Activated CD4-positive, alpha-beta memory T cell treated with anti-CD3 and anti-CD28 coated beads for 36 hours (primary cell): ENCODE data around the gene STOX2. TPM values are rescaled to one million over a fixed set of nuclear protein-coding genes. Genes with fewer than 3 reads are reported as not detected.

ENCODE experiments used
- CTCF ChIA-PET: fragments of 350-600 bp; sonication (Branson Sonifier 250); formaldehyde crosslinking; loops from one replicate; lab custom pipeline; 2021; ENCODE audit warnings: antibody characterized with exemption, inconsistent platforms; lab: Charles Lee
- POLR2A ChIA-PET: fragments of 350-600 bp; sonication (Branson Sonifier 250); formaldehyde crosslinking; loops from one replicate; lab custom pipeline; 2021; ENCODE audit warnings: antibody characterized with exemption; lab: Charles Lee
- DNase-seq: peaks from one replicate; pipeline ENCODE4 v3.0.0-alpha.2; 2020
- H3K27ac Mint-ChIP-seq: one replicate; pipeline ENCODE4 v1.8.0; 2021; ENCODE audit warnings: mixed read lengths
- H3K27me3 Mint-ChIP-seq: one replicate; pipeline ENCODE4 v1.8.0; 2021; ENCODE audit warnings: mixed read lengths
- H3K36me3 Mint-ChIP-seq: one replicate; pipeline ENCODE4 v1.8.0; 2021; ENCODE audit warnings: mixed read lengths
- H3K4me1 Mint-ChIP-seq: one replicate; pipeline ENCODE4 v1.8.0; 2021; ENCODE audit warnings: low read depth, mixed read lengths
- H3K4me3 Mint-ChIP-seq: one replicate; pipeline ENCODE4 v1.8.0; 2021; ENCODE audit warnings: mild to moderate bottlenecking, mixed read lengths
- H3K9me3 Mint-ChIP-seq: one replicate; pipeline ENCODE4 v1.8.0; 2021; ENCODE audit warnings: mixed read lengths
- intact Hi-C: fragments of 100-400 bp; cut with micrococcal nuclease; formaldehyde crosslinking; loops from one replicate; pipeline ENCODE4 v1.15.1; 2023
- total RNA-seq, 2 experiments: library from RNA; stranded (reverse); gene quantifications; one replicate each; pipeline ENCODE4 v1.2.3, GENCODE V29; 2021

Gene STOX2
- total RNA-seq, 2 experiments from 2014 or later = not detected

DNA sequence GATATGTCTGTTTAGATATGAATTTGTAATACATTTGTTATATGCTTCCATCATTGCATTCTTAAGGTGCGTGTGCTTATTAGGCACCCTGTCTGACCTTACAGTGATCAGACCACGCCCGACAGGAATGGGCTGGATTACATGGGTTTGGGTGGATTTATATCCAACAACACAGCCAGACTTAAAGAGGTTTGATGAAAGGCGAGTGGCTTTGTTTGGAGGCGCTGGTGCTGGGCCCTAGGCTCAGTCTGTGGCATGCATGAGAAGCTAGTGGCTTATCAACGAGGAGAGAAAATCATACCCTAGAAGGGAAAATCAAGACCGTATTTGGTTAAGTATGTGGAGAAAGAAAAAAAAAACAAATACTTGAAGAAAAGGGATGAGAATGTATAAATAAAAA is 80.7 kb downstream of the STOX2 start:
- DNase-seq = no peak
- Mint-ChIP-seq H3K4me1 (no peaks in the 10 kb centered on the region), H3K27me3 (peaks cover 8% of the 10 kb centered on the region), H3K4me3 (no peak overlapping the region), H3K9me3 (no peaks in the 10 kb centered on the region), H3K36me3 (no peaks in the 10 kb centered on the region), H3K27ac (no peak overlapping the region)
- intact Hi-C loops = no loop called here
- ChIA-PET CTCF (no interaction called here), POLR2A (no interaction called here)

DNA sequence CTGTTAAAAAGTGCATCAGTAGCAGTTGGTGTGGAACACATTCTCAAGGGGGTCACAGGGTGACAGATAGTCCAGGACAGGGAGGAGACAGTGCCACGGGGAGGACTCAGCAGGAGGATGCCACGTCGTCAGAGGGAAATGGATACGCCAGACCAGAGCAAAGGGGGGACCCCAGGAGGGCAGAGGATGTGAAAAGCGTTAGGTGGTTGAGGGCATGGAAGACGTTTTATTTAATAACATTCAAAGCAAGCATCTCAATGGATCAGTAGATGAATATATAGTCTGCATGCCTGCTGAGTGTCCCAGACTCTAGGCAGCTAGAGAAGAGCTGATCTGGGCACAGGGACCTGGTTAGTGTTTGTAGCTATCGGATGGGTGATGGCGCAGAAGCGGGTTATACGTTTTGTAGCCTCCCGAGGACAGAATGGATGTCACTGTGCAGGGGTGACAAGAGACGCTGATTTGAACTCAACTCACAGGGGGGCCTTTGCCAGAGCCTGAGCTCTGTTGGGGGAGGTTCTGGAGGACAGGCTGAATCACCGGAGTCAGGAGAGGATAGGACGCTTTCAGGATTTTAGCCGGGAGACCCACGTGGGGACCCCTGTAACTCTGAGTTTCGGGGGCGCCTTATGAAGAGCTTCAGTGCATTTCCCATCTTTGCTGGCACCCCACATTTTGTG is 81.3 kb downstream of the STOX2 start:
- intact Hi-C loops = no loop called here
- H3K27ac Mint-ChIP-seq = no peak overlapping the region
- CTCF ChIA-PET = no interaction called here

DNA sequence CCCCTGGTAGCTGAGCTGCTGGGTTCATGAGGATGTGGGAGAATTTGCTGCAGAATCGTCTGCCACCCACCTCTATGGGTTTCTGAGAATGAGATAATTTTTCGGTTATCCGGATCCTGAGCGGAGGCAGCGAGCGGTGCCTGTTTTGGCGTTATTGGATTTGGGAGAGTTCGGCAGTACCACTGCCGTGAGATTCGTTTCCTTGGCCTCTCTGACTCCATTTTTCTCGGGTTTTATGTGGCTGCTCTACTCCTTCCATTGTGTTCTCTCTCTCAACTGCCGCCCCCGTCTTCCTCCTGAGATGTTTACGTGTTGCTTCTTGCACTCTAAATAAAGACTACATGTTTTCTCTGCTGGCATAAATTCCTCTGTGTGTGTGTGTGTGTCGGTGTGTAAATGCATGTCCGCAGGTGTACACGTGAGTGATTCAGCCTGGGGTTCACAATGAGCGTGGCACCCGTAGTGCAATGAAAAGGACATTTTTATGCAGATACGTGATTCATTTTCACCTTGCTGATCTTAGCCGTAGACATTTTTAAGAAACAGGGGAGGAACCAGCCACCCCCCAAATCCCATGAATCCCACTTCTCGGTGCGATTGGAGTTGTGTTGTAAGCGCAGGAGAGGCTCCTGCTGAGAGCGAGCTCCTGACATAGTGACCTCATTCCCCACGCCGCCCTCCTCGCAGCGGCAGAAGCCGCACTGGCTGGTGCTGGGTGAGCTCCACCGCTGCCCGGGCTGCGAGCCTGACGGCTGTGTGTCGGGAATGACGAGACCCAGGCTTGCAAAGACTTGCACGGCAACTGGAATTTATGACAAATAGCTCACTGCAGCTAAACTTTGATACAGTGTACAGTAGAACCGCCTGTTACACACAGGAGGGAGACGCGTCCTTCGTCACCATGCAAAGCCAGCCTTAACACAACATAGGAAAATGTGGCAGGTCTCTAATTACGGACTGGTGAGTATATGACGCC is 82.2 kb downstream of the STOX2 start:
- intact Hi-C loops = no loop called here
- H3K27ac Mint-ChIP-seq = no peak overlapping the region
- no peak overlapping the region for H3K4me3 Mint-ChIP-seq
- ChIA-PET CTCF (no interaction called here), POLR2A (no interaction called here)
- H3K36me3 Mint-ChIP-seq = no peaks in the 10 kb centered on the region
- no peaks in the 10 kb centered on the region for H3K9me3 Mint-ChIP-seq
- H3K27me3 Mint-ChIP-seq = peaks cover 8% of the 10 kb centered on the region
- no peak for DNase-seq
- no peaks in the 10 kb centered on the region for H3K4me1 Mint-ChIP-seq

More for the DNA sequence above, 81.3 kb downstream of the STOX2 start:
- POLR2A ChIA-PET = no interaction called here
- H3K4me3 Mint-ChIP-seq = no peak overlapping the region
- DNase-seq = no peak
- no peaks in the 10 kb centered on the region for H3K9me3 Mint-ChIP-seq
- no peaks in the 10 kb centered on the region for H3K36me3 Mint-ChIP-seq
- H3K27me3 Mint-ChIP-seq = peaks cover 8% of the 10 kb centered on the region
- no peaks in the 10 kb centered on the region for H3K4me1 Mint-ChIP-seq

DNA sequence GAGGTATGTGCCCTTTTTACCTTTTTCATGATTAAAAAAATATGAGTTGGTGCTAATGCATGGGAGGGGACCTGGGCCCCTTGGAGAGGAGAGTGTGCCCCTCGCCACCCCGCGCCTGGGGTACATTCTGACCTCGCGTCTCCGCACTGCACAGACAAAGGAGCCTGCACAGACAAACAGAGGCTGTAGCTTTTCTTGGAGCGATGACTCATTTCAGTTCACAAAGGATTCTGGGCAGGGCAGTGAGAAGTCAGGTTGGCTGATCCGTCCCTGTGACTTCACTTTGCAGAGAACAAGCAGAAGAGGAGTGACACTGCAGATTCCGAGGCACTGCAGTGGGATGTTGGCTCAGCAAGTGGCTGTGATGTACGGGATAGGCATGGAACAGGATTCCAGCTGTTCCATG is 82.9 kb downstream of the STOX2 start:
- H3K36me3 Mint-ChIP-seq = no peaks in the 10 kb centered on the region
- POLR2A ChIA-PET = no interaction called here

DNA sequence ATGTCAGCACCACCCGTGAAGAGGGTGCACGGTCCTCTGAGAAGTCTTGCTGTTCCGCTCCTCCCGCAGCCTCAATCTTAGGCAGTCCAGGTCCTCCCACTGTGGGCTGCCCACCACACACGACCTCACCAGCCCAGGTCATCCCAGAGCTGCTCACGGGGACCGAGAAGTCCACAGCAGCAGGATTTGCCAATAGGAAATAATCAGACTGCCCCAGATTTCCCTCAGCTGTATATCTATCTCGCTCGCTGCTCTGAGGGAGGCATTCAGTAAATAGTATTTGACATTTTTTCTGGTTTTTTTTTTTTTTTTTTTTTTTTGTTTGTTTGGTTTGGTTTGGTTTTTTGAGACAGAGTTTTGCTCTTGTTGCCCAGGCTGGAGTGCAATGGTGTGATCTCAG is 83.8 kb downstream of the STOX2 start:
- no peak overlapping the region for H3K27ac Mint-ChIP-seq
- no peaks in the 10 kb centered on the region for H3K36me3 Mint-ChIP-seq
- H3K4me1 Mint-ChIP-seq = no peaks in the 10 kb centered on the region
- no peak overlapping the region for H3K4me3 Mint-ChIP-seq
- ChIA-PET CTCF (no interaction called here), POLR2A (no interaction called here)
- intact Hi-C loops = no loop called here
- H3K9me3 Mint-ChIP-seq = no peaks in the 10 kb centered on the region
- H3K27me3 Mint-ChIP-seq = peaks cover 8% of the 10 kb centered on the region
- no peak for DNase-seq

More for the DNA sequence above, 82.9 kb downstream of the STOX2 start:
- no peaks in the 10 kb centered on the region for H3K4me1 Mint-ChIP-seq
- peaks cover 8% of the 10 kb centered on the region for H3K27me3 Mint-ChIP-seq
- no peak overlapping the region for H3K4me3 Mint-ChIP-seq
- no peaks in the 10 kb centered on the region for H3K9me3 Mint-ChIP-seq
- intact Hi-C loops = no loop called here
- DNase-seq = peak; percentile 12
- H3K27ac Mint-ChIP-seq = no peak overlapping the region
- CTCF ChIA-PET = no interaction called here

DNA sequence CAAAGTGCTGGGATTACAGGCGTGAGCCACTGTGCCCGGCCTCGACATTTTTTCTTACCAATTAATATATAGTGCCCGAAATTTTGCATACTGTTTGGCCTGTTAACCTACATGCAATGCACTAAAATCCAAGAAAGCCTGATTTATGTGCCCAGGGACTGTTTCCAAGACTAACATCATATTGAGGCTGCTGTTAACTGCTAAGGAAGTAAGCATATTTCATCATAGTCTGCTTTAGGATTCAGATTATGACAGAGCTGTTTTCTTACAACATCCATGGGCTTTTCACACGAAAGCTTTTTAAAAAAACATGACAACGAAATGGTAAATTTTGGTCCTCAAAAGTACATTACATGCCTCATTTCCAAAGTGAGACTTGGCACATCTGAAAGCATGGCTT is 84.4 kb downstream of the STOX2 start:
- Mint-ChIP-seq H3K27me3 (peaks cover 5% of the 10 kb centered on the region), H3K27ac (no peak overlapping the region), H3K9me3 (no peaks in the 10 kb centered on the region), H3K4me3 (no peak overlapping the region), H3K36me3 (no peaks in the 10 kb centered on the region), H3K4me1 (no peaks in the 10 kb centered on the region)
- CTCF ChIA-PET = no interaction called here
- POLR2A ChIA-PET = no interaction called here
- intact Hi-C loops = no loop called here
- no peak for DNase-seq

DNA sequence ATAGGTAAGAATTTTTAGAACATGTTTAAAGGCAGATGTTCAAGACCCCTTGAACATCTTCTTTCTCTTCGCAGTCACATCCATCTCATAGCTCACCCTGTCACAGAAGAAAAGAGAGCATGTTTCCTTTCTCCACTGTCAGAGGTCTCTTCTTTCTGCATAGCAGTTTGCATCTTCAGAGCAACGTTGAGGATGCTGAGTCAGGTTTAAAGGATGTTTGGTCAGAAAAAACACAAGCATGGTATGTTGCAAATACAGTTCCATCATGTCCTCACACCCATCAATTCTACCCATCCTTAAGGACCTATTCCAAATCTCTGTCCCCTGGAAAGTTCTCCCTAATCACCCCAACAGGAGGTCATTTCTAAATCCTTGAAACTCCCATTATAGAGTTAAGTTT is 84.8 kb downstream of the STOX2 start:
- POLR2A ChIA-PET = no interaction called here
- peaks cover 5% of the 10 kb centered on the region for H3K27me3 Mint-ChIP-seq
- no peak overlapping the region for H3K4me3 Mint-ChIP-seq
- CTCF ChIA-PET = no interaction called here
- no peaks in the 10 kb centered on the region for H3K36me3 Mint-ChIP-seq
- no peak overlapping the region for H3K27ac Mint-ChIP-seq
- no peak for DNase-seq
- H3K9me3 Mint-ChIP-seq = no peaks in the 10 kb centered on the region
- intact Hi-C loops = no loop called here
- H3K4me1 Mint-ChIP-seq = no peaks in the 10 kb centered on the region

DNA sequence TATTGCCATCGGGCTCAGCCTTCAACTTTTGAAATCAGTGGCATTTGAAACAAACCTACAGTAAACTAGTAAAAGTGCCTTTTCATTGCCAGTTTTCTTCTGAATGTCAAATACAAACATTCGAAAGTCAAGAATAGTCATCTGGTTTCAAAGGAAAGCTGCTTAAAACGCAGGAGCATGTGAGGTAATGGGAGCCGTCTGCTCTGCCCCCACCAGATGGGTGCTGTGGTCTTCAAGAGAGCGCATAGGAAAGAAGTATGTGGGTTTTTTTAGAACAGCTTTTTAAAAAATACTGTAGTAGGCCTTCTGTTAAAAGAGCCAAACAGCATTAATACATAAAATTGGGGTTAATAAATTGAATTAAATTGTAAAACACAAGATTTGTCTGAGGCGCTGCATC is 88.6 kb downstream of the STOX2 start:
- Mint-ChIP-seq H3K9me3 (no peaks in the 10 kb centered on the region), H3K27me3 (peaks cover 1% of the 10 kb centered on the region), H3K4me1 (no peaks in the 10 kb centered on the region), H3K27ac (no peak overlapping the region), H3K4me3 (no peak overlapping the region), H3K36me3 (no peaks in the 10 kb centered on the region)
- DNase-seq = no peak
- intact Hi-C loops = no loop called here
- POLR2A ChIA-PET = no interaction called here
- CTCF ChIA-PET = no interaction called here

DNA sequence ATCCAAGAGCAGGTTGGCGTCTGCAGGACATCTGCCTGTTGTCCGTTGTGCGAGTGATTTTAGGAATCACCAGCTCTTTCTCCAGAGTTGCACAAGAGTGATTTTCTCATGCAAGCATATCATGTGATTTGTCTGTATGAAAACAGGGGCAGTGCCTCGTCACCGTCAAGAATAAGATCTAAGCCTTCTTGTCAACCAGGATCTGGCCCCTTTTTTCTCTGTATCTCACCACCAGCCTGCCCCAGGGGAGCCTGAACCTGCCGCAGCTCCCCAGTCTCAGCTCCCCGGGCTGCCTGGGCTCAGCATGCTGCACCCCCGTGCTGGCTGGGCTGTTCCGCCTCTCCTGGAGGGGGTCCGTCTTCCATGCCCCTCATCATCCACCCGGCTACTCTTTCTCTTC is 90.5 kb downstream of the STOX2 start:
- Mint-ChIP-seq H3K9me3 (no peaks in the 10 kb centered on the region), H3K27ac (no peak overlapping the region), H3K27me3 (peaks cover 3% of the 10 kb centered on the region), H3K4me1 (no peaks in the 10 kb centered on the region), H3K4me3 (no peak overlapping the region), H3K36me3 (no peaks in the 10 kb centered on the region)
- ChIA-PET POLR2A (no interaction called here), CTCF (no interaction called here)
- intact Hi-C loops = no loop called here
- no peak for DNase-seq

DNA sequence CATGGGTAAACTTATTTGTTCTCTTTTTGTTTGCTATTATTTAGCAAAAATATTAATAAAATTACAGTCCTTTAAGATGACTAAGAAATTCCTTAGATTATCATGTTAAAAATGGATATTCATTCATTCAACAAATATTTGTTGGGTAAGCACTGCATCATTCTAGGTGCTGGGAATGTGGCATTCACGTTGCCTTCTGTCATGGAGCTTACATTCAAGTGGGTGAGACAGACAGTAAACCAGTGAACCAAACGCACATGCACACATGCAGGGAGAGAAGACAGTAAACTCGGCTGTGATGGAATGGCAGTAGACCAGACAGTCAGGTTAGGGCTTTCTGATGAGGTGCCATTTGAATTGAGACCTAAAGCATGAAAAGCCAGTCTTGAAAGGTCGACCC is 91.8 kb downstream of the STOX2 start:
- no peaks in the 10 kb centered on the region for H3K4me1 Mint-ChIP-seq
- no peak overlapping the region for H3K27ac Mint-ChIP-seq
- no peak overlapping the region for H3K4me3 Mint-ChIP-seq
- POLR2A ChIA-PET = no interaction called here
- H3K36me3 Mint-ChIP-seq = no peaks in the 10 kb centered on the region
- CTCF ChIA-PET = no interaction called here
- intact Hi-C loops = no loop called here
- H3K9me3 Mint-ChIP-seq = no peaks in the 10 kb centered on the region
- DNase-seq = no peak
- H3K27me3 Mint-ChIP-seq = peaks cover 6% of the 10 kb centered on the region

DNA sequence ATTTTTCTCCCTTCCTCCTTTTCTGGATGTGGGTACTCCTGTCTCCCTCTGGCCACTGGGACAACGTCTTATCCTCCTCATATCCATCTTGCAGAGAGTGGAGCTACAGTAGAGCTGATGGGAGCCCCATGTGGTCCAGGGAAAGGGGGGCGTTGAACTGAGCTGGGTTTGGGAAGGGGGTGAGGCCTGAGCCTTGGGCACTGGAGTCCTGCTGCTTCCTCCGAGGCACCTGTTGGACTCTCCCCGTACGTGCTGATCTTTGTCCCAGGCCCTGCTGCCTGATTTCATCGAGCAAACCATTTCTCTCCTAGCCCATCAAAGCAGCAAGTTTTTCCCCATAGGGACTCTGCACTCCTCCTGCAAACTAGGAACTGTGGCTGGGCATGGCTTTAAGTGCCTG is 94.3 kb downstream of the STOX2 start:
- H3K36me3 Mint-ChIP-seq = no peaks in the 10 kb centered on the region
- CTCF ChIA-PET = no interaction called here
- DNase-seq = no peak
- H3K4me1 Mint-ChIP-seq = no peaks in the 10 kb centered on the region
- POLR2A ChIA-PET = no interaction called here
- H3K9me3 Mint-ChIP-seq = no peaks in the 10 kb centered on the region
- peaks cover 6% of the 10 kb centered on the region for H3K27me3 Mint-ChIP-seq
- H3K4me3 Mint-ChIP-seq = no peak overlapping the region
- no peak overlapping the region for H3K27ac Mint-ChIP-seq
- intact Hi-C loops = no loop called here

DNA sequence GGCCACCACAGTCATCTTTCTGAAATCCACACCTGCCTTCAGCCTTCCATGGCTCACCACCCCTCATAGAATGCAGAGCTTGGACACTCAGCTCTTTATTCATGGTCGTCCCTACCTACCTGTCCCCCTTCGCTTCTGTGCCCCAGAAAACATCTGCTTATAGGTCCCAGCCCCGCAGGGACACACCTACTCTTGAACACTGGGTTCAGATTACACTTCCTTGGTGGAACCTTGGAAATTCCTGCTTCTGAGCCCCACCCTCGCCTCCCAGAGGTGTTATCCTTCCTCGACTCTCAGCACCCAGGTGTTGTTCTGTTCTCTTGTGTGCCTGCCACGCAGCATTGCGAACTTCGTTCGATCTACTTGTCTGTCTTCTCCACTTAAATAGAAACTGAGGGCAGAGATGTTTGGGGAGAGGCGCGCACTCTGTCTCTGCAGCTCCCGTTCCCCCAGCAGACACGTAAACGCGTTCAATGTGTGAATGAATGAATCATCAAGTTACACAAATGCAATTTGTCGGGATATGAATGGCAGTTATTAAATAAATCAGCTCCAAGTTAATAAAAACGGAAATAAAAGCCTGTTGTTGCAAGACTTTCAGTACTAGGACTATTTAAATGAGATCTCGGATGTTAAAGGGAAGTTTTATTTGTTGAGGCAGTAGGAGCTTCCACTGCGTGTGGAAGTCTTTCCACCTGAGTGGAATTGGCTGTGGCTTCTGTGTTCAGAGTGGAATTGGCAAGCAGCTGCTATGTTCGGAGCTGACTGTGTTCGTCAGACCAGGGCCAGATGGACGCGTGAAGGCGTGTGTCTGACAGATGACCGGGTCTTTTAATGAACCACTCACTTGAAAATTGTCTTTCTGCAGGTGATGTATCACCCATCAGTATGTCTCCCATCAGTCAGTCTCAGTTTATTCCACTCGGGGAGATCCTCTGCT is 95.6 kb downstream of the STOX2 start:
- POLR2A ChIA-PET = no interaction called here

More for the DNA sequence above, 95.6 kb downstream of the STOX2 start:
- CTCF ChIA-PET = no interaction called here
- intact Hi-C loops = no loop called here
- H3K9me3 Mint-ChIP-seq = no peaks in the 10 kb centered on the region
- DNase-seq = no peak
- H3K36me3 Mint-ChIP-seq = no peaks in the 10 kb centered on the region
- no peaks in the 10 kb centered on the region for H3K4me1 Mint-ChIP-seq
- H3K27me3 Mint-ChIP-seq = peaks cover 6% of the 10 kb centered on the region
- H3K27ac Mint-ChIP-seq = no peak overlapping the region
- H3K4me3 Mint-ChIP-seq = no peak overlapping the region
